Fibroblast of peridontal ligament (primary cell): ENCODE measurements around the gene ARHGEF16.

Experiments
- DNase-seq: peaks from one replicate; pipeline ENCODE4 v3.0.0-alpha.2; 2010; ENCODE audit errors: extremely low read depth

ARHGEF16 gene

GRCh38 chr1:3481836-3482375 lies 27.4 kb downstream of the ARHGEF16 start:
- no peak for DNase-seq

- no peak for DNase-seq
These were observed 27.9 kb downstream of the ARHGEF16 start for GRCh38 chr1:3482378-3482849.

- DNase-seq, result no peak
These were observed 28.9 kb downstream of the ARHGEF16 start for GRCh38 chr1:3483380-3483779.

DNA sequence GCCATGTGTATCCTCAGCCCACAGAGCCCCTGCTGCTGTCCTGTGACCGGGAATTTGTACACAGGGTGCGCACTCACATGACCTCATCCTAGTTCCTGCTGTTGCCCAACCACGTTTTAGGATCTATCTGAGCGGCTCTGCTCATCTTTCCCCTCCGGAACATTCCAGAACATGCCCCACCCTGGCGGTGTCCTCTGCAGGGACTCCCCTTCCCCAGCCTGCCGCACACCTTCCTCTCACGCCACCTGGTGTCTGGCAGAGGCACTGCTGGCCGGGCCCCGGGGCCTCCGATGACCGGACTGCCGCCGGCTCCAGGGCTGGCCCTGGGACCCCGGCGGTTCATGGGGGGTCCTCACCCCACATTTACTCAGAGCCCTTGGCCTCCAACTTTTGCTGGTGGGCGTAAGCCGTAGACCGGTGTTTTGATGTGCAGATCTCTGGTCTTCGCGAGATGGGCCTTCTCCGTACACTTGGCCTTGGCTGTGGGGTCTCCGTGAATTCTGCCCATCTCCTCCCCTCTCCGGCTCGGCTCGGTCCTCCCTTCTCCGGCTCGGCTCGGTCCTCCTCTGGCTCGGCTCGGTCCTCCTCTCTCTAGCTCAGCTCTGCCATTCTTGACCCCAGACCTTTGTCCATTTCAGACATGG lies 29.5 kb downstream of the ARHGEF16 start:
- peak; percentile 1 for DNase-seq

GRCh38 chr1:3485016-3485415 lies 30.6 kb downstream of the ARHGEF16 start:
- no peak for DNase-seq

GRCh38 chr1:3488432-3488831 lies 34.0 kb downstream of the ARHGEF16 start:
- no peak for DNase-seq

GRCh38 chr1:3490046-3490745 lies 35.7 kb downstream of the ARHGEF16 start:
- DNase-seq, result no peak

- DNase-seq, result peak; percentile 19
These were observed 37.1 kb downstream of the ARHGEF16 start for GRCh38 chr1:3491291-3492246.

DNA sequence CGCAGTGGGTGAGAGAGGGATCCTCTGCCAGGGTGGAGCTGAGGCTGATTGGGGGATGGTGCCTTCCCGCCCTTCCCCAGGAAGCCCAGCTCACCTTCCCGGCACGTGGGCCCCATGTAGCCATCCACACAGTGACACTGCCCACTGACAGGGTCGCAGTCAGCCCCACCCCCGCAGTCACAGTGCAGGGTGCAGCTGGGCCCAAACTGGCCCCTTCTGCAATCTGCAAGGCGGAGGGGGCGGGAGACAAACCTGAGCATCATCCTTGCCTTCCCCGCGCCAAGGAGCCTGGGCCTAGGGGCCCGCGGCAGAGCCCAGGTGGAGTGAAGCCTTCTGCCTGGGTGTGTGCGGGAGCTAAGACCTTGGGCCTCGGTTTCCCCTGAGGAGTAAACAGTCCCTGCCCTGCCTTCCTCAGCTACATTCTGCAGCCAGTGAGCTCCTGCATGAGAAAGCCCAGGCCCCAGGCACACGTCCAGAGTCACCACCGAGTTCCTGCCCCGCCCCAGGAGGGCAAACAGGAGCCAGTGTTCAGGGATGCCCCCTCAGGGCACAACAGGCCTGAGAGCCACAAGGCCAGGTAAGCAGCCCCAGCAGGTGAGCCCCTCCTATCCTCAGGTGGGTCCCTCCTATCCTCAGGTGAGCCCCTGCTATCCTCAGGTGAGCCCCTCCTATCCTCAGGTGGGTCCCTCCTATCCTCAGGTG lies 38.2 kb downstream of the ARHGEF16 start:
- DNase-seq, result no peak

GRCh38 chr1:3494321-3495308 lies 40.1 kb downstream of the ARHGEF16 start:
- no peak for DNase-seq

GRCh38 chr1:3495776-3496745 lies 41.6 kb downstream of the ARHGEF16 start:
- no peak for DNase-seq

DNA sequence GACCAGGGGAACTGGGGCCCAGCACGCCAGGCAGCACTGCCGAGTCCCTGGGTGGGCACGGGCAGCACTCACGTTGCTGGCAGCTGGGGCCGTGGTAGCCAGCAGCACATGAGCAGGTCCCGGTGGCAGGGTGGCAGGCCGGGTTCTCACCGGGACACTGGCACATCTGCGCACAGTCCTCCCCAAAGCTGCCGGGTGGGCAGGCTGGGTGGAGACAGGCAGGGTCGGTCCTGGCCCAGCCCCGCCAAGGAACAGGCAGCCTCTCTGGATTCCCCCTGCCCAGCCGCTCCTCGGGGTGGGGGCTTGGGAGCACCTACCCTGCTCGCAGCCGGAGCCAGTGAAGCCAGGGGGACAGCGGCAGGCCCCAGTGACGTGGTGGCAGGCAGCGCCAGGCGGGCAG lies 42.5 kb downstream of the ARHGEF16 start:
- no peak for DNase-seq

GRCh38 chr1:3497521-3497920 lies 43.1 kb downstream of the ARHGEF16 start:
- no peak for DNase-seq

GRCh38 chr1:3498246-3498930 lies 43.9 kb downstream of the ARHGEF16 start:
- no peak for DNase-seq

DNA sequence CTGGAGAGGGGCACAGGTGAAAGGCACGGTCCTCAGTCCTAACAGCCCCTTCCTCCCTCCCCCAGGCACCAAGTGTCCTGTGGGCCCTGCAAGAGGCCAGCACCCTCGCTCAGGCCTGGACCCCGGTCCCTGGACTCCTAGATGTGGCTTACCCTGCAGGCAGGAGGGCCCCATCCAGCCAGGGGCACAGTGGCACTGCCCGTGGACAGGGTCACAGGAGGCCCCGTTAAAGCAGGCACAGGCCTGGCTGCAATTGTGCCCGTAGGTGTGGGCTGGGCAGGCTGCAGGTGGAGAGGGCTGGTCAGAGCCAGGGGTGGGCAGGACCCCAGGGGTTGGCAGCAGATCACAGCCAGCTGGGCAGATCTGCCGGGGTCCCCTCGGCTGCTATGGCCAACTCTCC lies 44.5 kb downstream of the ARHGEF16 start:
- no peak for DNase-seq

GRCh38 chr1:3499611-3500010 lies 45.1 kb downstream of the ARHGEF16 start:
- DNase-seq, result no peak

DNA sequence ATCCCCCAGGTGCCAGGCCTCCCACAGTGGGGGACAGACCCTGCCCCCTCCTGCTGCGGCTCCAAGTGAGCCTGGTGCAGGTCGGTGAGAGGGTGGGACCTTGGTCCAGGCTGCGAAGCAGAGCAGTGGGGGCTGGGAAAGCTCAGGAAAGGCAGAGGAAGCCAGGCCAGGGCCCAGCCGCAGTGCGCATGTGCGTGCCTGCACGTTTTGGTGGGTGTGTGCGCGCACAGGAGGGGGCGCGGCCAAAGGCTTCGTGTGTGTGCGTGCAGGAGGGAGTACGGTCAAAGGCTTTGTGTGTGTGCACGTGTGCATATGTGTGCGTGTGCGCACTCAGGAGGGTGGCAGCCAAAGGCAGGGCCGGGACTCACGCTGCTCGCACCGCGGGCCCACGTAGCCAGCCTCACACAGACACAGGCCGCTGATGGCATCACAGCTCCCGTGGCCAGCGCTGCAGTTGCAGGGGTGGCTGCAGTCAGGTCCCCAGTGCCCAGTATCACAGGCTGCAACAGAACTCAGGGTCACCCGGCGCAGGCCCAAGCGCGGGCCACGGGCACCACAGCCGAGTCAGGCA lies 45.9 kb downstream of the ARHGEF16 start:
- no peak for DNase-seq

GRCh38 chr1:3501437-3501836 lies 47.0 kb downstream of the ARHGEF16 start:
- DNase-seq, result no peak
